GM12878 (cell line): ENCODE results near the gene VSIG10. TPM values are rescaled to one million over a fixed set of nuclear protein-coding genes. Genes with fewer than 3 reads are reported as not detected.

Source experiments
- ATAC-seq: fragments of 200-7000 bp; cut with Tn5 transposase; 3 replicates; pipeline ENCODE4 v1.9.1; 2020; ENCODE audit warnings: mild to moderate bottlenecking, moderate library complexity
- BruUV-seq: library from RNA; stranded (reverse); fragments of 400-500 nt; replicated peaks from 2 replicates; lab custom pipeline; 2021; lab: Mats Ljungman, UMichigan
- CTCF ChIA-PET: fragments of 300-600 bp; sonication (Branson Sonifier 250); formaldehyde crosslinking; extraction: SDS; loops from one replicate; lab custom pipeline; 2021; ENCODE audit warnings: inconsistent platforms; lab: Yijun Ruan, JAX
- POLR2A ChIA-PET: fragments of 350-600 bp; formaldehyde crosslinking; extraction: SDS; loops from one replicate; lab custom pipeline; 2021; ENCODE audit warnings: inconsistent platforms; lab: Charles Lee
- RAD21 ChIA-PET: fragments of 300-600 bp; sonication (Branson Sonifier 250); formaldehyde crosslinking; loops from one replicate; lab custom pipeline; 2023; ENCODE audit warnings: antibody characterized with exemption; ENCODE audit not compliant: unreplicated experiment; lab: Charles Lee
- SMC1A ChIA-PET: fragments of 300-600 bp; sonication (Branson Sonifier 250); formaldehyde crosslinking; loops from one replicate; lab custom pipeline; 2023; ENCODE audit not compliant: unreplicated experiment, uncharacterized antibody; lab: Charles Lee
- DNase-seq: peaks from one replicate; pipeline ENCODE4 v3.0.0-alpha.2; 2011; ENCODE audit warnings: low read depth, low spot score
- FAIRE-seq: peaks from 3 replicates; lab custom pipeline; 2011; peaks lifted over from hg19 to GRCh38; lab: Jason Lieb, UNC
- H2AFZ ChIP-seq: 2 replicates; pipeline ENCODE4 v1.6.0; 2011; ENCODE audit warnings: low read depth, low read length, control low read depth; ENCODE audit not compliant: control insufficient read depth
- H3K27ac ChIP-seq: 2 replicates; pipeline ENCODE4 v1.5.1; 2011; ENCODE audit warnings: control low read depth; ENCODE audit not compliant: control insufficient read depth, insufficient read depth
- H3K27me3 ChIP-seq, 2 experiments: replicated peaks in 1 of 2; 2 replicates each; pipeline versions ENCODE4 v1.6.0 to v1.6.1; 2011; ENCODE audit warnings: low read length in 1 of 2; ENCODE audit not compliant: control insufficient read depth in 2 of 2, insufficient read depth in 2 of 2
- H3K36me3 ChIP-seq, 2 experiments: 2 replicates each; pipeline ENCODE4 v1.5.1; 2011; ENCODE audit warnings: low read length in 1 of 2; ENCODE audit not compliant: control insufficient read depth in 2 of 2, insufficient read depth in 2 of 2
- H3K4me1 ChIP-seq: 2 replicates; pipeline ENCODE4 v1.6.1; 2011; ENCODE audit warnings: mild to moderate bottlenecking, low read length, moderate library complexity, mixed read lengths; ENCODE audit not compliant: control insufficient read depth, insufficient read depth
- H3K4me2 ChIP-seq: 2 replicates; pipeline ENCODE4 v1.6.0; 2011; ENCODE audit warnings: control low read depth; ENCODE audit not compliant: control insufficient read depth, insufficient read depth
- H3K4me3 ChIP-seq: fragments of 200-600 bp; sonication (generic); 2 replicates; pipeline ENCODE4 v1.5.1; 2016
- H3K79me2 ChIP-seq: 2 replicates; pipeline ENCODE4 v1.6.0; 2011; ENCODE audit warnings: low read length; ENCODE audit not compliant: control insufficient read depth, insufficient read depth
- H3K9ac ChIP-seq: 2 replicates; pipeline ENCODE4 v1.8.0; 2011; ENCODE audit warnings: low read length, control low read depth, mixed read lengths; ENCODE audit not compliant: control insufficient read depth, insufficient read depth
- H3K9me3 ChIP-seq: replicated peaks from 3 replicates; pipeline ENCODE4 v1.5.1; 2011; ENCODE audit warnings: mild to moderate bottlenecking, low read length; ENCODE audit not compliant: control insufficient read depth, insufficient read depth
- H4K20me1 ChIP-seq: 2 replicates; pipeline ENCODE4 v1.6.0; 2011; ENCODE audit not compliant: control insufficient read depth, insufficient read depth
- ATF3 ChIP-seq: IDR thresholded peaks from 2 replicates; pipeline ENCODE4 v1.6.1; 2011; ENCODE audit warnings: low read depth, mild to moderate bottlenecking, low read length, moderate library complexity, borderline replicate concordance; ENCODE audit errors: extremely low read depth
- BRCA1 ChIP-seq: IDR thresholded peaks from 2 replicates; pipeline ENCODE4 v1.6.1; 2011; ENCODE audit warnings: low read depth, low read length, improper control_type of control experiment
- E4F1 ChIP-seq: fragments of 450-650 bp; IDR thresholded peaks from 2 replicates; pipeline ENCODE4 v1.6.1; 2018; ENCODE audit warnings: borderline replicate concordance, mild to moderate bottlenecking; ENCODE audit not compliant: partially characterized antibody
- HDAC2 ChIP-seq: fragments of 200-600 bp; sonication (generic); IDR thresholded peaks from 2 replicates; pipeline ENCODE4 v1.6.1; 2017
- IKZF2 ChIP-seq, 2 experiments: fragments of 450-650 bp; IDR thresholded peaks; 2 replicates each; pipeline ENCODE4 v1.6.1; 2017; ENCODE audit warnings: mild to moderate bottlenecking in 2 of 2, moderate library complexity in 2 of 2
- RAD21 ChIP-seq: IDR thresholded peaks from 2 replicates; pipeline ENCODE4 v1.6.1; 2011; ENCODE audit warnings: mild to moderate bottlenecking, low read depth, low read length, moderate library complexity; ENCODE audit not compliant: insufficient read depth
- RCOR1 ChIP-seq: conservative IDR thresholded peaks from 2 replicates; pipeline ENCODE4 v1.6.1; 2012; ENCODE audit warnings: low read depth, low read length, improper control_type of control experiment
- RELB ChIP-seq: fragments of 450-650 bp; IDR thresholded peaks from 2 replicates; pipeline ENCODE4 v1.6.1; 2017; ENCODE audit warnings: low read depth, mild to moderate bottlenecking, moderate library complexity
- SIX5 ChIP-seq: IDR thresholded peaks from 2 replicates; pipeline ENCODE4 v1.6.1; 2011; ENCODE audit warnings: mild to moderate bottlenecking, low read depth, low read length, moderate library complexity; ENCODE audit not compliant: severe bottlenecking
- SMAD5 ChIP-seq: IDR thresholded peaks from 2 replicates; pipeline ENCODE4 v1.6.1; 2016; ENCODE audit warnings: antibody characterized with exemption, low read depth
- SP1 ChIP-seq: IDR thresholded peaks from one replicate; pipeline ENCODE4 v1.6.1; 2011; ENCODE audit warnings: low read depth, low read length
- SPI1 ChIP-seq: IDR thresholded peaks from 2 replicates; pipeline ENCODE4 v1.6.1; 2011; ENCODE audit warnings: low read depth, mild to moderate bottlenecking, low read length, moderate library complexity, borderline replicate concordance; ENCODE audit not compliant: insufficient read depth
- STAT1 ChIP-seq: fragments of 450-650 bp; conservative IDR thresholded peaks from 2 replicates; pipeline ENCODE4 v1.6.1; 2014; ENCODE audit warnings: antibody characterized with exemption, mild to moderate bottlenecking
- TBL1XR1 ChIP-seq: IDR thresholded peaks from 2 replicates; pipeline ENCODE4 v1.6.1; 2012; ENCODE audit warnings: low read depth, low read length, improper control_type of control experiment
- TCF7 ChIP-seq: IDR thresholded peaks from 2 replicates; pipeline ENCODE4 v1.6.1; 2014; ENCODE audit warnings: antibody characterized with exemption, borderline replicate concordance
- WGBS: methylation state at CpG from one replicate; pipeline ENCODE4 v1.1.6; 2016; ENCODE audit warnings: low lambda C conversion rate; ENCODE audit not compliant: insufficient replicate concordance, insufficient coverage; ENCODE audit errors: missing lambda C conversion rate; 5-methylcytosine and 5-hydroxymethylcytosine counted together
- in situ Hi-C: fragments of 300-500 bp; cut with MboI; formaldehyde crosslinking; loops from 9 replicates; pipeline ENCODE4 v1.14.3; 2018; ENCODE audit warnings: mixed read lengths
- intact Hi-C: fragments of 100-400 bp; cut with micrococcal nuclease; formaldehyde crosslinking; loops from one replicate; pipeline ENCODE4 v1.14.2; 2022; ENCODE audit not compliant: unreplicated experiment
- polyA plus RNA-seq, 11 experiments: library from polyadenylated mRNA; depleted of rRNA in 4 of 11; unstranded in 6 of 11; stranded (reverse) in 5 of 11; fragments of >200 nt; fragmentation: Nextera tagmentation in 4 of 11; fragmentation: Illumina TruSeq in 1 of 11; extraction: Ambion mirVana in 4 of 11; extraction: Trizol in 1 of 11; gene quantifications; 1 replicate in 1 of 11; 2 replicates in 10 of 11; pipeline versions ENCODE4 v1.2.1 to v1.2.3, GENCODE V29; 2011 to 2016; ENCODE audit warnings: inconsistent platforms in 2 of 11, missing spikeins in 2 of 11, low read depth in 1 of 11
- total RNA-seq, 4 experiments: library from RNA; depleted of rRNA in 3 of 4; stranded (reverse); fragments of >200 nt in 3 of 4; fragmentation: Illumina TruSeq in 1 of 4; extraction: Trizol in 1 of 4; gene quantifications; 2 replicates each; pipeline versions ENCODE4 v1.2.1 to v1.2.3, GENCODE V29; 2013 to 2021

VSIG10 gene
- total and polyA plus RNA-seq, 10 of the 15 experiments (the other 5 are each of a cell fraction or from before 2014, with no cell fraction given), result 3.4 to 10.2 (median 5.8) TPM

- DNase-seq (no peak), FAIRE-seq (no peak), ATAC-seq (no peak)
- TF ChIP-seq ATF3 (no peak), STAT1 (no peak), SIX5 (no peak), RAD21 (no peak), E4F1 (no peak), SMAD5 (no peak), BRCA1 (no peak), IKZF2 (IDR thresholded peaks at IDR 0.05) (no peak), SP1 (no peak), TBL1XR1 (no peak), SPI1 (no peak), HDAC2 (no peak), RELB (no peak), TCF7 (no peak), RCOR1 (no peak)
- no peaks in the 10 kb centered on the region for H4K20me1 ChIP-seq
- CTCF ChIA-PET, result interaction anchor here (1.8 kb wide), 1 partner anchor 227 kb away, joined by 4 read pairs; no protein-coding TSS in a partner anchor
- no peak overlapping the region for H2AFZ ChIP-seq
- no peak overlapping the region for H3K27ac ChIP-seq
- intact Hi-C loops, result no loop called here
- H3K4me1 ChIP-seq, result peaks cover 4% of the 10 kb centered on the region
- POLR2A ChIA-PET, result no interaction called here
- 54% methylated on average over 7 of the region's 7 CpGs for WGBS
- no peaks in the 10 kb centered on the region for H3K9me3 ChIP-seq
- SMC1A ChIA-PET, result no interaction called here
- no peaks in the 10 kb centered on the region for H3K27me3 ChIP-seq
- RAD21 ChIA-PET, result no interaction called here
- no peaks in the 10 kb centered on the region for H3K79me2 ChIP-seq
- no peak overlapping the region for H3K9ac ChIP-seq
- H3K36me3 ChIP-seq, result peaks cover 6 to 20% of the 10 kb centered on the region in 2 experiments
- H3K4me3 ChIP-seq, result no peak overlapping the region
- no TSS peak for BruUV-seq
- in situ Hi-C loops, result no loop called here
- H3K4me2 ChIP-seq, result no peak overlapping the region
Observed at GRCh38 chr12:118150625-118151024, 46.8 kb upstream of the VSIG10 start.
